Suprapubic skin (tissue), 3 donors: ENCODE results near the gene PPP2R5C.

Experiments used
- CTCF ChIP-seq, 2 donors: fragments of 200-600 bp in 1 of 2; fragments of 450-650 bp in 1 of 2; sonication (generic) in 1 of 2; IDR thresholded peaks; one replicate each; pipeline ENCODE4 v1.5.1; 2016 to 2019; ENCODE audit warnings: antibody characterized with exemption in 2 of 2, mild to moderate bottlenecking in 1 of 2, moderate library complexity in 1 of 2
- POLR2A ChIP-seq, 2 donors: fragments of 450-650 bp; IDR thresholded peaks; one replicate each; pipeline ENCODE4 v1.6.1; 2017; ENCODE audit warnings: antibody characterized with exemption in 2 of 2, mild to moderate bottlenecking in 2 of 2, moderate library complexity in 2 of 2

- no peak for TF ChIP-seq CTCF (IDR thresholded peaks at IDR 0.05)
- no peak for TF ChIP-seq POLR2A (IDR thresholded peaks at IDR 0.05)
Observed at GRCh38 chr14:101862711-101863110, 101.2 kb downstream of the PPP2R5C start.
